HepG2 (cell line): ENCODE data around the gene DSTN. TPM values are rescaled to one million over a fixed set of nuclear protein-coding genes. Genes with fewer than 3 reads are reported as not detected.

ENCODE experiments used
- CBX1 ChIP-seq: IDR thresholded peaks from one replicate; pipeline ENCODE4 v1.6.1; 2016; ENCODE audit warnings: antibody characterized with exemption, low read depth
- DNMT3B ChIP-seq: conservative IDR thresholded peaks from 2 replicates; pipeline ENCODE4 v1.6.1; 2016; ENCODE audit warnings: missing biosample characterization, control low read depth
- JARID2 ChIP-seq: sonication (generic); formaldehyde crosslinking; IDR thresholded peaks from 2 replicates; pipeline ENCODE4 v1.8.1; 2023; ENCODE audit warnings: missing genetic modification reagents, inconsistent platforms; ENCODE audit not compliant: insufficient replicate concordance
- KIAA2018 ChIP-seq: sonication (generic); formaldehyde crosslinking; IDR thresholded peaks from 2 replicates; pipeline ENCODE4 v1.5.0; 2020; ENCODE audit warnings: mild to moderate bottlenecking, missing genetic modification reagents, borderline replicate concordance
- NPAS2 ChIP-seq: sonication (generic); formaldehyde crosslinking; IDR thresholded peaks from 2 replicates; pipeline ENCODE4 v1.8.0; 2022; ENCODE audit warnings: mild to moderate bottlenecking, missing genetic modification reagents, borderline replicate concordance
- POLR2A ChIP-seq, 2 experiments: IDR thresholded peaks; 2 replicates each; pipeline ENCODE4 v1.6.1; 2011; ENCODE audit warnings: low read depth in 2 of 2, low read length in 2 of 2, mild to moderate bottlenecking in 1 of 2, moderate library complexity in 1 of 2; ENCODE audit not compliant: insufficient read depth in 1 of 2
- REL ChIP-seq: sonication (generic); formaldehyde crosslinking; conservative IDR thresholded peaks from 2 replicates; pipeline ENCODE4 v1.8.0; 2022; ENCODE audit warnings: mild to moderate bottlenecking, missing genetic modification reagents, moderate library complexity
- TOPORS ChIP-seq: sonication (generic); formaldehyde crosslinking; IDR thresholded peaks from 2 replicates; pipeline ENCODE4 v1.8.0; 2023; ENCODE audit warnings: mild to moderate bottlenecking, missing genetic modification reagents
- YY1 ChIP-seq: IDR thresholded peaks from 2 replicates; pipeline ENCODE4 v1.6.1; 2011; ENCODE audit warnings: low read length, low read depth, moderate library complexity, mild to moderate bottlenecking; ENCODE audit not compliant: insufficient read depth, insufficient replicate concordance
- ZNF609 ChIP-seq: sonication (generic); formaldehyde crosslinking; IDR thresholded peaks from 2 replicates; pipeline ENCODE4 v1.4.0; 2020; ENCODE audit warnings: mild to moderate bottlenecking, missing genetic modification reagents, borderline replicate concordance
- ZNF615 ChIP-seq: sonication (generic); formaldehyde crosslinking; IDR thresholded peaks from 2 replicates; pipeline ENCODE4 v1.5.0; 2020; ENCODE audit warnings: mild to moderate bottlenecking, missing genetic modification reagents, borderline replicate concordance
- ZNF639 ChIP-seq: conservative IDR thresholded peaks from 2 replicates; pipeline ENCODE4 v1.6.1; 2018; ENCODE audit warnings: missing genetic modification reagents
- ZNF800 ChIP-seq: sonication (generic); formaldehyde crosslinking; IDR thresholded peaks from 2 replicates; pipeline ENCODE4 v1.4.0; 2020; ENCODE audit warnings: missing genetic modification reagents
- polyA plus RNA-seq, 8 experiments: library from polyadenylated mRNA; depleted of rRNA in 3 of 8; stranded (reverse) in 7 of 8; unstranded in 1 of 8; fragments of >200 nt; fragmentation: Illumina TruSeq in 4 of 8; extraction: Trizol in 4 of 8; gene quantifications; 2 replicates each; pipeline versions ENCODE4 v1.2.1 to v1.2.3, GENCODE V29; 2011 to 2016; ENCODE audit warnings: low read depth in 4 of 8, missing spikeins in 1 of 8, mixed read lengths in 1 of 8; ENCODE audit not compliant: insufficient read depth in 1 of 8
- total RNA-seq, 5 experiments: library from RNA; depleted of rRNA; stranded (reverse); fragments of >200 nt; fragmentation: Illumina TruSeq; extraction: Trizol; gene quantifications; 2 replicates each; pipeline ENCODE4 v1.2.3, GENCODE V29; 2016; ENCODE audit warnings: low read depth in 1 of 5

The DSTN gene
- total and polyA plus RNA-seq, 2 of the 13 experiments (the other 11 are each of a cell fraction or from before 2014, with no cell fraction given): 27.6 to 106 TPM

- TF ChIP-seq KIAA2018 (CRISPR knock-in tag) (no peak), JARID2 (CRISPR knock-in tag) (no peak), REL (CRISPR knock-in tag) (no peak), YY1 (peak; percentile 29), ZNF609 (CRISPR knock-in tag) (0 out of 2 replicates have a peak, but pooled peaks have one; percentile 40), ZNF639 (CRISPR knock-in tag) (peak; percentile 72; the same call in 1 of the 2 replicates), POLR2A (IDR thresholded peaks at IDR 0.05; ENCODE audit: insufficient read depth in 1 of 2, low read depth in 2 of 2, low read length in 2 of 2) (peak; percentile 15 to 76; a peak in 2 of 4 replicates), TOPORS (CRISPR knock-in tag) (no peak), ZNF800 (CRISPR knock-in tag) (peak; percentile 71; the same call in 1 of the 2 replicates), ZNF615 (CRISPR knock-in tag) (no peak), NPAS2 (CRISPR knock-in tag) (no peak), DNMT3B (CRISPR knock-in tag) (no peak), CBX1 (no peak)
Observed at GRCh38 chr20:17568972-17569521, 828 bp upstream of the DSTN start (continued).
